Endothelial cell of umbilical vein (primary cell): ENCODE results near the gene SOX13. TPM values are rescaled to one million over a fixed set of nuclear protein-coding genes. Genes with fewer than 3 reads are reported as not detected.

ENCODE experiments used
- BruUV-seq: library from RNA; stranded (reverse); fragments of 400-500 nt; replicated peaks from 2 replicates; lab custom pipeline; 2021; lab: Mats Ljungman, UMichigan
- CTCF ChIA-PET: fragments of 300-600, 350-600 bp; sonication (Branson Sonifier 250); formaldehyde crosslinking; loops from one replicate; lab custom pipeline; 2021; ENCODE audit warnings: antibody characterized with exemption, inconsistent platforms; lab: Charles Lee
- POLR2A ChIA-PET: fragments of 300-600, 350-600 bp; sonication (Branson Sonifier 250); formaldehyde crosslinking; loops from one replicate; lab custom pipeline; 2021; ENCODE audit warnings: antibody characterized with exemption, inconsistent platforms; lab: Charles Lee
- DNase-seq: peaks from one replicate; pipeline ENCODE4 v3.0.0-alpha.2; 2011; ENCODE audit warnings: low read depth, low spot score
- FAIRE-seq: peaks from 2 replicates; lab custom pipeline; 2011; peaks lifted over from hg19 to GRCh38; lab: Jason Lieb, UNC
- H2AFZ ChIP-seq: 2 replicates; pipeline ENCODE4 v1.6.0; 2012; ENCODE audit warnings: low read depth, low read length, control low read depth, inconsistent platforms
- H3K27ac ChIP-seq: 2 replicates; pipeline ENCODE4 v1.5.1; 2011; ENCODE audit warnings: low read depth, mild to moderate bottlenecking, control low read depth, low read length, moderate library complexity; ENCODE audit not compliant: insufficient read depth
- H3K27me3 ChIP-seq, 2 experiments: 2 replicates each; pipeline versions ENCODE4 v1.6.0 to v1.6.1; 2011; ENCODE audit warnings: low read length in 2 of 2, mixed read lengths in 1 of 2; ENCODE audit not compliant: control insufficient read depth in 2 of 2, insufficient read depth in 2 of 2
- H3K36me3 ChIP-seq, 2 experiments: 2 replicates in 1 of 2; 3 replicates in 1 of 2; pipeline ENCODE4 v1.5.1; 2011; ENCODE audit warnings: low read length in 2 of 2, mild to moderate bottlenecking in 1 of 2, moderate library complexity in 1 of 2; ENCODE audit not compliant: control insufficient read depth in 2 of 2, insufficient read depth in 2 of 2; ENCODE audit errors: extremely low read depth in 1 of 2
- H3K4me1 ChIP-seq: 3 replicates; pipeline ENCODE4 v1.5.1; 2011; ENCODE audit warnings: mild to moderate bottlenecking, low read length; ENCODE audit not compliant: control insufficient read depth, insufficient read depth; ENCODE audit errors: extremely low read depth
- H3K4me2 ChIP-seq: 2 replicates; pipeline ENCODE4 v1.6.1; 2011; ENCODE audit warnings: low read length, control low read depth, mixed read lengths; ENCODE audit not compliant: insufficient read depth
- H3K4me3 ChIP-seq, 3 experiments: fragments of 200-600 bp in 1 of 3; sonication (generic), shearing (Covaris generic) in 1 of 3; replicated peaks in 1 of 3; 2 replicates each; pipeline ENCODE4 v1.5.1; 2011 to 2016; ENCODE audit warnings: control low read depth in 3 of 3, low read length in 3 of 3, mild to moderate bottlenecking in 2 of 3, inconsistent platforms in 1 of 3, low read depth in 1 of 3, moderate library complexity in 1 of 3; ENCODE audit not compliant: insufficient read depth in 1 of 3
- H3K79me2 ChIP-seq: 2 replicates; pipeline ENCODE4 v1.6.0; 2012; ENCODE audit warnings: low read length, inconsistent platforms; ENCODE audit not compliant: control insufficient read depth, insufficient read depth
- H3K9ac ChIP-seq: replicated peaks from 2 replicates; pipeline ENCODE3; 2011; ENCODE audit warnings: low read length, control low read depth; ENCODE audit not compliant: insufficient read depth; ENCODE audit errors: extremely low read depth
- H3K9me1 ChIP-seq: replicated peaks from 3 replicates; pipeline ENCODE4 v1.6.0; 2011; ENCODE audit warnings: mild to moderate bottlenecking, low read length; ENCODE audit not compliant: control insufficient read depth, insufficient read depth; ENCODE audit errors: extremely low read depth
- H3K9me3 ChIP-seq: replicated peaks from 2 replicates; pipeline ENCODE4 v1.5.1; 2012; ENCODE audit warnings: low read length, inconsistent platforms; ENCODE audit not compliant: control insufficient read depth, insufficient read depth
- H4K20me1 ChIP-seq: replicated peaks from 2 replicates; pipeline ENCODE3; 2011; ENCODE audit warnings: mild to moderate bottlenecking, low read length; ENCODE audit not compliant: control insufficient read depth, insufficient read depth; ENCODE audit errors: extremely low read depth
- CTCF ChIP-seq, 2 donors: IDR thresholded peaks; 1 replicate in 1 of 2; 2 replicates in 1 of 2; pipeline ENCODE4 v1.5.1; 2011; ENCODE audit warnings: low read length in 2 of 2, mild to moderate bottlenecking in 2 of 2, moderate library complexity in 2 of 2, control low read depth in 1 of 2, inconsistent platforms in 1 of 2, low read depth in 1 of 2; ENCODE audit not compliant: insufficient read depth in 1 of 2; ENCODE audit errors: extremely low read depth in 1 of 2
- EZH2 ChIP-seq: IDR thresholded peaks from 2 replicates; pipeline ENCODE4 v1.6.1; 2012; ENCODE audit warnings: borderline replicate concordance, low read depth, mild to moderate bottlenecking, moderate library complexity, low read length, inconsistent platforms; ENCODE audit not compliant: severe bottlenecking
- FOS ChIP-seq: IDR thresholded peaks from 2 replicates; pipeline ENCODE4 v1.6.1; 2011; ENCODE audit warnings: mild to moderate bottlenecking, low read length, moderate library complexity, borderline replicate concordance; ENCODE audit not compliant: insufficient read depth
- GATA2 ChIP-seq: IDR thresholded peaks from 2 replicates; pipeline ENCODE4 v1.7.0; 2011; ENCODE audit warnings: low read depth, mild to moderate bottlenecking, moderate library complexity, mixed read lengths, low read length; ENCODE audit not compliant: insufficient read length, insufficient read depth
- JUN ChIP-seq: IDR thresholded peaks from 2 replicates; pipeline ENCODE4 v1.6.1; 2011; ENCODE audit warnings: borderline replicate concordance, low read depth; ENCODE audit not compliant: insufficient read length, insufficient read depth
- MYC ChIP-seq: IDR thresholded peaks from one replicate; pipeline ENCODE4 v1.6.1; 2011; ENCODE audit warnings: mild to moderate bottlenecking, low read depth, low read length
- POLR2A ChIP-seq: IDR thresholded peaks from 2 replicates; pipeline ENCODE4 v1.6.1; 2012; ENCODE audit warnings: low read depth, mild to moderate bottlenecking, control low read depth, low read length
- POLR2AphosphoS5 ChIP-seq: IDR thresholded peaks from 2 replicates; pipeline ENCODE4 v1.6.1; 2012; ENCODE audit warnings: low read depth, mild to moderate bottlenecking, control low read depth, low read length, moderate library complexity; ENCODE audit not compliant: insufficient read depth
- dilution Hi-C: fragments of 300-500 bp; cut with MboI; formaldehyde crosslinking; loops from one replicate; pipeline ENCODE4 v1.15.0; 2019; ENCODE audit warnings: low sequenced_read_pairs; ENCODE audit not compliant: extremely low pct_ligation_motif_present
- intact Hi-C: fragments of 100-400 bp; cut with micrococcal nuclease; formaldehyde crosslinking; loops from one replicate; pipeline ENCODE4 v1.10.0; 2022
- polyA plus RNA-seq, 4 experiments: library from polyadenylated mRNA; depleted of rRNA in 3 of 4; stranded (reverse) in 3 of 4; unstranded in 1 of 4; fragments of >200 nt; gene quantifications; 2 replicates each; pipeline versions ENCODE4 v1.2.1 to v1.2.3, GENCODE V29; 2011 to 2012; ENCODE audit warnings: missing spikeins in 1 of 4
- total RNA-seq: library from RNA; stranded (reverse); gene quantifications from 2 replicates; pipeline ENCODE4 v1.2.3, GENCODE V29; 2021
- TF ChIP-seq, protein P1 (sequence below): IDR thresholded peaks from 2 replicates; pipeline ENCODE4 v1.6.1; 2011; ENCODE audit not compliant: insufficient read depth, insufficient read length

Gene SOX13
- total and polyA plus RNA-seq, 2 donors (not counting 3 experiments of a cell fraction or from before 2014, with no cell fraction given), result 40.8 to 57.7 TPM

GRCh38 chr1:204053893-204054292 is 19.0 kb upstream of the SOX13 start:
- Histone ChIP-seq H3K9ac (no peak overlapping the region), H3K27me3 (no peaks in the 10 kb centered on the region), H3K4me1 (peaks cover 4% of the 10 kb centered on the region), H3K9me1 (no peaks in the 10 kb centered on the region), H3K9me3 (no peaks in the 10 kb centered on the region), H3K27ac (no peak overlapping the region), H3K36me3 (no peaks in the 10 kb centered on the region), H2AFZ (no peak overlapping the region), H3K79me2 (no peaks in the 10 kb centered on the region), H3K4me3 (no peak overlapping the region), H4K20me1 (no peaks in the 10 kb centered on the region), H3K4me2 (no peak overlapping the region)
- dilution Hi-C loops, result no loop called here
- CTCF ChIA-PET, result interaction anchor here (2.8 kb wide), 1 partner anchor 183 kb away, joined by 15 read pairs; no protein-coding TSS in a partner anchor
- BruUV-seq, result no TSS peak
- intact Hi-C loops, result no loop called here
- TF ChIP-seq POLR2A (no peak), POLR2AphosphoS5 (no peak), FOS (no peak), MYC (no peak), CTCF (IDR thresholded peaks at IDR 0.05; ENCODE audit: extremely low read depth in 1 of 2, insufficient read depth in 1 of 2, low read depth in 1 of 2, low read length in 2 of 2) (no peak), GATA2 (no peak), EZH2 (no peak), JUN (no peak)
- TF ChIP-seq, protein P1, sequence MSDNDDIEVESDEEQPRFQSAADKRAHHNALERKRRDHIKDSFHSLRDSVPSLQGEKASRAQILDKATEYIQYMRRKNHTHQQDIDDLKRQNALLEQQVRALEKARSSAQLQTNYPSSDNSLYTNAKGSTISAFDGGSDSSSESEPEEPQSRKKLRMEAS, result no peak
- no peak for FAIRE-seq
- no peak for DNase-seq
- POLR2A ChIA-PET, result no interaction called here
